Activated naive CD8-positive, alpha-beta T cell treated with anti-CD3 and anti-CD28 coated beads, Interleukin-2, amount 10 ng/mL, durations not matched to agents 7 days and 5 days (primary cell): Measurements from ENCODE around the gene HDAC5. TPM values are rescaled to one million over a fixed set of nuclear protein-coding genes. Genes with fewer than 3 reads are reported as not detected.

ENCODE experiments used
- total RNA-seq, 2 experiments: library from RNA; stranded (reverse); gene quantifications; one replicate each; pipeline ENCODE4 v1.2.3, GENCODE V29; 2021

The HDAC5 gene
- total RNA-seq, 2 experiments from 2014 or later, result 46.2 to 48.4 TPM

Other genes with a start within 250 kb of the HDAC5 start
- 1 to 10 TPM; 2.3 to 3.1 TPM for gene MPP2, start 216.1 kb downstream of the HDAC5 start, total RNA-seq
- gene PPY, start 181.2 kb downstream of the HDAC5 start, total RNA-seq, result not detected
- not detected for gene PYY, start 169.7 kb downstream of the HDAC5 start, total RNA-seq
- 1 to 10 TPM; 1.4 TPM for gene NAGS, start 119.0 kb downstream of the HDAC5 start, total RNA-seq
- gene TMEM101, start 108.7 kb downstream of the HDAC5 start, total RNA-seq, result 10 to 100 TPM; 30.3 to 31.7 TPM
- gene LSM12, start 57.0 kb downstream of the HDAC5 start, total RNA-seq, result 10 to 100 TPM; 46.9 to 51.4 TPM
- 10 to 100 TPM; 18.7 to 18.8 TPM for gene G6PC3, start 52.9 kb downstream of the HDAC5 start, total RNA-seq
- gene HROB, start 18.3 kb upstream of the HDAC5 start, total RNA-seq, result 10 to 100 TPM; 13.2 to 14.3 TPM
- under 1 TPM; 0.19 to 0.51 TPM for gene ASB16, start 47.1 kb upstream of the HDAC5 start, total RNA-seq
- 10 to 100 TPM; 38.3 to 42.5 TPM for gene TMUB2, start 63.3 kb upstream of the HDAC5 start, total RNA-seq
- gene ATXN7L3, start 76.2 kb upstream of the HDAC5 start, total RNA-seq, result 100 to 1,000 TPM; 116 TPM
- 100 to 1,000 TPM; 183 to 200 TPM for gene UBTF, start 96.0 kb upstream of the HDAC5 start, total RNA-seq
- not detected for gene SLC4A1, start 144.5 kb upstream of the HDAC5 start, total RNA-seq
- under 1 TPM in 1 of 2 experiments, not detected in 1; 0.50 TPM for gene RUNDC3A, start 185.0 kb upstream of the HDAC5 start, total RNA-seq
- gene SLC25A39, start 201.2 kb upstream of the HDAC5 start, total RNA-seq, result 100 to 1,000 TPM; 104 to 117 TPM
- gene GRN, start 221.7 kb upstream of the HDAC5 start, total RNA-seq, result 10 to 100 TPM; 53.5 to 58.8 TPM
- gene FAM171A2, start 240.2 kb upstream of the HDAC5 start, total RNA-seq, result under 1 TPM; 0.37 to 0.69 TPM